HepG2 (cell line): ENCODE data around the gene CFAP69. TPM values are rescaled to one million over a fixed set of nuclear protein-coding genes. Genes with fewer than 3 reads are reported as not detected.

ENCODE experiments used
- FOXJ3 ChIP-seq: sonication (generic); formaldehyde crosslinking; IDR thresholded peaks from 2 replicates; pipeline ENCODE4 v1.4.0; 2020; ENCODE audit warnings: missing genetic modification reagents, mild to moderate bottlenecking, borderline replicate concordance
- HDAC1 ChIP-seq: sonication (generic); formaldehyde crosslinking; IDR thresholded peaks from 2 replicates; pipeline ENCODE4 v1.5.1; 2020; ENCODE audit warnings: mild to moderate bottlenecking, missing genetic modification reagents
- HMG20A ChIP-seq: IDR thresholded peaks from 2 replicates; pipeline ENCODE4 v1.6.1; 2016; ENCODE audit warnings: borderline replicate concordance
- PHF21A ChIP-seq: sonication (generic); formaldehyde crosslinking; IDR thresholded peaks from 2 replicates; pipeline ENCODE4 v1.5.0; 2020; ENCODE audit warnings: mild to moderate bottlenecking, missing genetic modification reagents
- RELA ChIP-seq: sonication (generic); formaldehyde crosslinking; IDR thresholded peaks from 2 replicates; pipeline ENCODE4 v1.4.0; 2020; ENCODE audit warnings: missing genetic modification reagents
- SP1 ChIP-seq, 2 experiments: fragments of 450-650 bp in 1 of 2; sonication (generic) in 1 of 2; formaldehyde crosslinking in 1 of 2; IDR thresholded peaks; 2 replicates each; pipeline versions ENCODE4 v1.4.0 to v1.6.1; 2016 to 2020; ENCODE audit warnings: missing genetic modification reagents in 1 of 2
- SRF ChIP-seq: IDR thresholded peaks from 2 replicates; pipeline ENCODE4 v1.6.1; 2011; ENCODE audit warnings: mild to moderate bottlenecking, low read depth, low read length, moderate library complexity
- YEATS2 ChIP-seq: sonication (generic); formaldehyde crosslinking; IDR thresholded peaks from 2 replicates; pipeline ENCODE4 v1.4.0; 2020; ENCODE audit warnings: missing genetic modification reagents, borderline replicate concordance
- ZFY ChIP-seq: sonication (generic); formaldehyde crosslinking; IDR thresholded peaks from 2 replicates; pipeline ENCODE4 v1.4.0; 2020; ENCODE audit warnings: missing genetic modification reagents
- ZNF101 ChIP-seq: sonication (generic); formaldehyde crosslinking; IDR thresholded peaks from 2 replicates; pipeline ENCODE4 v1.4.0; 2020; ENCODE audit warnings: mild to moderate bottlenecking, low read depth, missing genetic modification reagents, borderline replicate concordance
- ZNF512B ChIP-seq: sonication (generic); formaldehyde crosslinking; IDR thresholded peaks from 2 replicates; pipeline ENCODE4 v1.5.1; 2020; ENCODE audit warnings: missing genetic modification reagents, mild to moderate bottlenecking, borderline replicate concordance
- ZNF607 ChIP-seq: sonication (generic); formaldehyde crosslinking; IDR thresholded peaks from 2 replicates; pipeline ENCODE4 v1.5.1; 2020; ENCODE audit warnings: missing genetic modification reagents, mild to moderate bottlenecking, borderline replicate concordance
- ZNF672 ChIP-seq: sonication (generic); formaldehyde crosslinking; IDR thresholded peaks from 2 replicates; pipeline ENCODE4 v1.8.1; 2022; ENCODE audit warnings: missing genetic modification reagents
- ZNF878 ChIP-seq: sonication (generic); formaldehyde crosslinking; IDR thresholded peaks from 2 replicates; pipeline ENCODE4 v1.8.1; 2023; ENCODE audit warnings: mild to moderate bottlenecking, missing genetic modification reagents, moderate library complexity
- ZSCAN5A ChIP-seq: sonication (generic); formaldehyde crosslinking; IDR thresholded peaks from 2 replicates; pipeline ENCODE4 v1.8.0; 2022; ENCODE audit warnings: mild to moderate bottlenecking, missing genetic modification reagents, borderline replicate concordance
- polyA plus RNA-seq, 8 experiments: library from polyadenylated mRNA; depleted of rRNA in 3 of 8; stranded (reverse) in 7 of 8; unstranded in 1 of 8; fragments of >200 nt; fragmentation: Illumina TruSeq in 4 of 8; extraction: Trizol in 4 of 8; gene quantifications; 2 replicates each; pipeline versions ENCODE4 v1.2.1 to v1.2.3, GENCODE V29; 2011 to 2016; ENCODE audit warnings: low read depth in 4 of 8, missing spikeins in 1 of 8, mixed read lengths in 1 of 8; ENCODE audit not compliant: insufficient read depth in 1 of 8
- total RNA-seq, 5 experiments: library from RNA; depleted of rRNA; stranded (reverse); fragments of >200 nt; fragmentation: Illumina TruSeq; extraction: Trizol; gene quantifications; 2 replicates each; pipeline ENCODE4 v1.2.3, GENCODE V29; 2016; ENCODE audit warnings: low read depth in 1 of 5
- TF ChIP-seq, protein P1 (sequence below): sonication (generic); formaldehyde crosslinking; IDR thresholded peaks from 2 replicates; pipeline ENCODE4 v1.4.0; 2020; ENCODE audit warnings: mild to moderate bottlenecking, missing genetic modification reagents
- TF ChIP-seq, protein P2 (sequence below): sonication (generic); formaldehyde crosslinking; IDR thresholded peaks from 2 replicates; pipeline ENCODE4 v1.4.0; 2020; ENCODE audit warnings: mild to moderate bottlenecking, missing genetic modification reagents, borderline replicate concordance
- TF ChIP-seq, protein P3 (sequence below): sonication (generic); formaldehyde crosslinking; IDR thresholded peaks from 2 replicates; pipeline ENCODE4 v1.8.0; 2022; ENCODE audit warnings: missing genetic modification reagents, mild to moderate bottlenecking, borderline replicate concordance

Gene CFAP69
- total and polyA plus RNA-seq, 2 of the 13 experiments (the other 11 are each of a cell fraction or from before 2014, with no cell fraction given) = 2.2 to 4.0 TPM

- TF ChIP-seq ZNF512B (CRISPR knock-in tag) (peak; percentile 94; the same call in 1 of the 2 replicates), ZNF878 (CRISPR knock-in tag) (no peak), ZNF101 (CRISPR knock-in tag) (no peak), HDAC1 (CRISPR knock-in tag) (peak; percentile 97), ZNF672 (CRISPR knock-in tag) (peak; percentile 88), ZFY (peak; percentile 85), FOXJ3 (peak; percentile 53; the same call in 1 of the 2 replicates), HMG20A (CRISPR knock-in tag) (peak; percentile 53; the same call in 1 of the 2 replicates), PHF21A (CRISPR knock-in tag) (peak; percentile 47; the same call in 1 of the 2 replicates), ZSCAN5A (CRISPR knock-in tag) (peak; percentile 37; the same call in 1 of the 2 replicates), SP1 (IDR thresholded peaks at IDR 0.05) (no peak), SP1 (CRISPR knock-in tag; IDR thresholded peaks at IDR 0.05) (peak; percentile 59), YEATS2 (no peak), RELA (0 out of 2 replicates have a peak, but pooled peaks have one; percentile 32), SRF (no peak), ZNF607 (peak; percentile 88; the same call in 1 of the 2 replicates)
- TF ChIP-seq, protein P1, sequence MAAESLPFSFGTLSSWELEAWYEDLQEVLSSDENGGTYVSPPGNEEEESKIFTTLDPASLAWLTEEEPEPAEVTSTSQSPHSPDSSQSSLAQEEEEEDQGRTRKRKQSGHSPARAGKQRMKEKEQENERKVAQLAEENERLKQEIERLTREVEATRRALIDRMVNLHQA = no peak
- TF ChIP-seq, protein P2, sequence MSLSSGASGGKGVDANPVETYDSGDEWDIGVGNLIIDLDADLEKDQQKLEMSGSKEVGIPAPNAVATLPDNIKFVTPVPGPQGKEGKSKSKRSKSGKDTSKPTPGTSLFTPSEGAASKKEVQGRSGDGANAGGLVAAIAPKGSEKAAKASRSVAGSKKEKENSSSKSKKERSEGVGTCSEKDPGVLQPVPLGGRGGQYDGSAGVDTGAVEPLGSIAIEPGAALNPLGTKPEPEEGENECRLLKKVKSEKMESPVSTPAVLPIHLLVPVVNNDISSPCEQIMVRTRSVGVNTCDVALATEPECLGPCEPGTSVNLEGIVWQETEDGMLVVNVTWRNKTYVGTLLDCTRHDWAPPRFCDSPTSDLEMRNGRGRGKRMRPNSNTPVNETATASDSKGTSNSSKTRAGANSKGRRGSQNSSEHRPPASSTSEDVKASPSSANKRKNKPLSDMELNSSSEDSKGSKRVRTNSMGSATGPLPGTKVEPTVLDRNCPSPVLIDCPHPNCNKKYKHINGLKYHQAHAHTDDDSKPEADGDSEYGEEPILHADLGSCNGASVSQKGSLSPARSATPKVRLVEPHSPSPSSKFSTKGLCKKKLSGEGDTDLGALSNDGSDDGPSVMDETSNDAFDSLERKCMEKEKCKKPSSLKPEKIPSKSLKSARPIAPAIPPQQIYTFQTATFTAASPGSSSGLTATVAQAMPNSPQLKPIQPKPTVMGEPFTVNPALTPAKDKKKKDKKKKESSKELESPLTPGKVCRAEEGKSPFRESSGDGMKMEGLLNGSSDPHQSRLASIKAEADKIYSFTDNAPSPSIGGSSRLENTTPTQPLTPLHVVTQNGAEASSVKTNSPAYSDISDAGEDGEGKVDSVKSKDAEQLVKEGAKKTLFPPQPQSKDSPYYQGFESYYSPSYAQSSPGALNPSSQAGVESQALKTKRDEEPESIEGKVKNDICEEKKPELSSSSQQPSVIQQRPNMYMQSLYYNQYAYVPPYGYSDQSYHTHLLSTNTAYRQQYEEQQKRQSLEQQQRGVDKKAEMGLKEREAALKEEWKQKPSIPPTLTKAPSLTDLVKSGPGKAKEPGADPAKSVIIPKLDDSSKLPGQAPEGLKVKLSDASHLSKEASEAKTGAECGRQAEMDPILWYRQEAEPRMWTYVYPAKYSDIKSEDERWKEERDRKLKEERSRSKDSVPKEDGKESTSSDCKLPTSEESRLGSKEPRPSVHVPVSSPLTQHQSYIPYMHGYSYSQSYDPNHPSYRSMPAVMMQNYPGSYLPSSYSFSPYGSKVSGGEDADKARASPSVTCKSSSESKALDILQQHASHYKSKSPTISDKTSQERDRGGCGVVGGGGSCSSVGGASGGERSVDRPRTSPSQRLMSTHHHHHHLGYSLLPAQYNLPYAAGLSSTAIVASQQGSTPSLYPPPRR (CRISPR knock-in tag) = peak; percentile 79
- TF ChIP-seq, protein P3, sequence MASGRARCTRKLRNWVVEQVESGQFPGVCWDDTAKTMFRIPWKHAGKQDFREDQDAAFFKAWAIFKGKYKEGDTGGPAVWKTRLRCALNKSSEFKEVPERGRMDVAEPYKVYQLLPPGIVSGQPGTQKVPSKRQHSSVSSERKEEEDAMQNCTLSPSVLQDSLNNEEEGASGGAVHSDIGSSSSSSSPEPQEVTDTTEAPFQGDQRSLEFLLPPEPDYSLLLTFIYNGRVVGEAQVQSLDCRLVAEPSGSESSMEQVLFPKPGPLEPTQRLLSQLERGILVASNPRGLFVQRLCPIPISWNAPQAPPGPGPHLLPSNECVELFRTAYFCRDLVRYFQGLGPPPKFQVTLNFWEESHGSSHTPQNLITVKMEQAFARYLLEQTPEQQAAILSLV (CRISPR knock-in tag) = peak; percentile 65; the same call in 1 of the 2 replicates
Measured at GRCh38 chr7:90211391-90212148, 33.4 kb upstream of the CFAP69 start, which contains the start of gene STEAP2 (continued).
